ENCODE measurements around the gene RANBP3.

DNA sequence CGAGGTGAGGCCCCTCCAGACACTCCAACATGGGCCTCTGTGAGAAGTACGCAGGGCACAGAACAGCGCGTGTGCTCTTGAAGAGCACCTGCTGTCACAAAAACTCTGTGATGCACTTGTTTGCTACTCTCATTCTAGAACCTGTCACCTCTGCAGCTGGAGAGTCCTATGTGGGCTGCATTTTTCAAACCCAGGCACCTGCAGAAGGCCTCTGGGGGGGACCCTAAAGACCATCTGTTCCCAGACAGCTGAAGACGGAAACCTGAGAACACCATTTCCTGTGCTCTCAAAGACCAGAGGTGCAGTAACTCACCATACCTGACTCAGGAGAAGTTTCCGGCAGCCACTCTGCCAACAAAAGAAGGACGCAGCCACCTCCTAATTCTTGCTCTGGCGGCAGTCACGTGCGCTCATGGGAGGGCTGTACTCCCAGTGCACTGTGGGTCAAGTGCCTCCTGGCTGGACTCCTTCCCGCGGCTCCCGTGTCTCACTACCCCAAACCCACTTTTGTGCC, 28.1 kb downstream of the RANBP3 start:
- no peak for TF ChIP-seq POLR2A (IDR thresholded peaks at IDR 0.05)
- TF ChIP-seq, protein P1, sequence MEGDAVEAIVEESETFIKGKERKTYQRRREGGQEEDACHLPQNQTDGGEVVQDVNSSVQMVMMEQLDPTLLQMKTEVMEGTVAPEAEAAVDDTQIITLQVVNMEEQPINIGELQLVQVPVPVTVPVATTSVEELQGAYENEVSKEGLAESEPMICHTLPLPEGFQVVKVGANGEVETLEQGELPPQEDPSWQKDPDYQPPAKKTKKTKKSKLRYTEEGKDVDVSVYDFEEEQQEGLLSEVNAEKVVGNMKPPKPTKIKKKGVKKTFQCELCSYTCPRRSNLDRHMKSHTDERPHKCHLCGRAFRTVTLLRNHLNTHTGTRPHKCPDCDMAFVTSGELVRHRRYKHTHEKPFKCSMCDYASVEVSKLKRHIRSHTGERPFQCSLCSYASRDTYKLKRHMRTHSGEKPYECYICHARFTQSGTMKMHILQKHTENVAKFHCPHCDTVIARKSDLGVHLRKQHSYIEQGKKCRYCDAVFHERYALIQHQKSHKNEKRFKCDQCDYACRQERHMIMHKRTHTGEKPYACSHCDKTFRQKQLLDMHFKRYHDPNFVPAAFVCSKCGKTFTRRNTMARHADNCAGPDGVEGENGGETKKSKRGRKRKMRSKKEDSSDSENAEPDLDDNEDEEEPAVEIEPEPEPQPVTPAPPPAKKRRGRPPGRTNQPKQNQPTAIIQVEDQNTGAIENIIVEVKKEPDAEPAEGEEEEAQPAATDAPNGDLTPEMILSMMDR (IDR thresholded peaks at IDR 0.05): no peak

All from upper lobe of left lung (tissue), 4 donors.